ENCODE results near the gene RASSF8.

DNA sequence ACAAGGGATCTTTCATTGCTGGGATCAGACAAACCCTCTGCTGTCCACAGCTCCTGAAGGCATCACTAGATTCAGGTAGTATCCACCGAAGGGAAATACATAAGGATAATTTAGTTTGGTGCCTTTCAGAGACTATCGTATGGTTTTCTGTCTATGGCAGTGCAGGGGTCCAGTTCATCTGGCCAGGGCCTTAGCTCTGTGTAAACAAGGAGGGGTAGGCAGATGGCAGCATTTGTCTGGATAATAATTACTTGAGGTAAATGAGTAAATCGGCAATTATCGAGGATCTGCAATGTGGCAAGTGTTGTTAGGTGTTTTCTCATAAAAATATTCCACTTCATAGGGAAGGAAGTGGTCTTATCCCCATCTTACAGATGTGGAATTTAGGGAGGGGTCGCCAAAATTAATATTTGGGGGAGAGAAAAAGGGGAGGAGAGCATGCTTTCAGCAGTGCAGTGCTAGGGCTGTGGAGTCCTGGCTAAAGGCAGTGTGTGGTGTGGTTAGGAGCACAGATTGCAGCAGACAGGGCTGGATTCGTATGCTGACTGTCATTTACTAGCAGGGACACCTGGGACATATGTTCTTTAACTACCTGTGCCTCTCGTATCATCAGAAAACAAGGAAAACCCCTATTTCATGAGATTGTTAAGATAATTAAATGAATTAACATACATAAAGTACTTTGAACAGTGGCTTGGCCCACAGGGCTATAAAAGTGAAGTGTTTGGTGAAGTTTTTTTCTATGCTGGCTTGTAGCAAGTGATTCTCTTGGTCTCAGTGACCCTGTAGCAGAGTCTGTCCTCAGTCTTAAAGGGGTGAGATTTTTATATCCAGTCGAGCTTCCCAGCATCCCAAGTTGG is 27.1 kb downstream of the RASSF8 start:
- TF ChIP-seq, protein P1, sequence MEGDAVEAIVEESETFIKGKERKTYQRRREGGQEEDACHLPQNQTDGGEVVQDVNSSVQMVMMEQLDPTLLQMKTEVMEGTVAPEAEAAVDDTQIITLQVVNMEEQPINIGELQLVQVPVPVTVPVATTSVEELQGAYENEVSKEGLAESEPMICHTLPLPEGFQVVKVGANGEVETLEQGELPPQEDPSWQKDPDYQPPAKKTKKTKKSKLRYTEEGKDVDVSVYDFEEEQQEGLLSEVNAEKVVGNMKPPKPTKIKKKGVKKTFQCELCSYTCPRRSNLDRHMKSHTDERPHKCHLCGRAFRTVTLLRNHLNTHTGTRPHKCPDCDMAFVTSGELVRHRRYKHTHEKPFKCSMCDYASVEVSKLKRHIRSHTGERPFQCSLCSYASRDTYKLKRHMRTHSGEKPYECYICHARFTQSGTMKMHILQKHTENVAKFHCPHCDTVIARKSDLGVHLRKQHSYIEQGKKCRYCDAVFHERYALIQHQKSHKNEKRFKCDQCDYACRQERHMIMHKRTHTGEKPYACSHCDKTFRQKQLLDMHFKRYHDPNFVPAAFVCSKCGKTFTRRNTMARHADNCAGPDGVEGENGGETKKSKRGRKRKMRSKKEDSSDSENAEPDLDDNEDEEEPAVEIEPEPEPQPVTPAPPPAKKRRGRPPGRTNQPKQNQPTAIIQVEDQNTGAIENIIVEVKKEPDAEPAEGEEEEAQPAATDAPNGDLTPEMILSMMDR (IDR thresholded peaks at IDR 0.05 in 8 of 11, conservative IDR thresholded peaks at IDR 0.05 in 3 of 11): no peak
- TF ChIP-seq POLR2A (IDR thresholded peaks at IDR 0.05) (no peak), POLR2AphosphoS5 (IDR thresholded peaks at IDR 0.05) (no peak)

Data from spleen (tissue), 7 donors.